Measurements from ENCODE around the gene NXNL1.
"Not testable (repeated sequence)": the region's sequence is repeated elsewhere in the genome, so short reads cannot be mapped to it uniquely, and the experiment has no call there.

NXNL1 gene

GRCh38 chr19:17499648-17500446 lies 39.1 kb upstream of the NXNL1 start:
- peak overlapping the region; percentile 21 for H3K9ac ChIP-seq (ENCODE audit: insufficient read length)
- peak overlapping the region; percentile 82 for H3K27ac ChIP-seq
- no peaks in the 10 kb centered on the region for H3K36me3 ChIP-seq (ENCODE audit: insufficient read depth, low read length)
- TF ChIP-seq EZH2 (IDR thresholded peaks at IDR 0.05) = no peak
- TF ChIP-seq FOXP2 (optimal IDR thresholded peaks at IDR 0.05; ENCODE audit: control extremely low read depth, extremely low read length, insufficient read depth) = no peak
- TF ChIP-seq POLR2AphosphoS5 (IDR thresholded peaks at IDR 0.05; ENCODE audit: borderline replicate concordance, low read depth, low read length) = no peak
- no peak for DNase-seq (ENCODE audit: low read depth, low spot score)
- H3K9me3 ChIP-seq (ENCODE audit: low read depth, low read length) = no peaks in the 10 kb centered on the region
- no peak overlapping the region for H3K4me3 ChIP-seq

GRCh38 chr19:17499025-17499424 lies 38.3 kb upstream of the NXNL1 start:
- H3K4me3 ChIP-seq; H3K27ac ChIP-seq; H3K9me3 ChIP-seq (ENCODE audit: low read depth, low read length); DNase-seq (ENCODE audit: low read depth, low spot score); H3K9ac ChIP-seq (ENCODE audit: insufficient read length); H3K36me3 ChIP-seq (ENCODE audit: insufficient read depth, low read length): not testable (repeated sequence)

- no peak for TF ChIP-seq POLR2AphosphoS5 (IDR thresholded peaks at IDR 0.05; ENCODE audit: borderline replicate concordance, low read depth, low read length)
- TF ChIP-seq EZH2 (IDR thresholded peaks at IDR 0.05) = no peak
- TF ChIP-seq FOXP2 (optimal IDR thresholded peaks at IDR 0.05; ENCODE audit: control extremely low read depth, extremely low read length, insufficient read depth) = no peak
- H3K9ac ChIP-seq (ENCODE audit: insufficient read length) = no peak overlapping the region
- no peak overlapping the region for H3K27ac ChIP-seq
- DNase-seq (ENCODE audit: low read depth, low spot score) = no peak
- no peaks in the 10 kb centered on the region for H3K9me3 ChIP-seq (ENCODE audit: low read depth, low read length)
- no peak overlapping the region for H3K4me3 ChIP-seq
- no peaks in the 10 kb centered on the region for H3K36me3 ChIP-seq (ENCODE audit: insufficient read depth, low read length)
Observed at GRCh38 chr19:17497149-17497798, 36.5 kb upstream of the NXNL1 start.

GRCh38 chr19:17496337-17496997 lies 35.7 kb upstream of the NXNL1 start:
- no peak for DNase-seq (ENCODE audit: low read depth, low spot score)
- TF ChIP-seq FOXP2 (optimal IDR thresholded peaks at IDR 0.05; ENCODE audit: control extremely low read depth, extremely low read length, insufficient read depth) = no peak
- TF ChIP-seq EZH2 (IDR thresholded peaks at IDR 0.05) = no peak
- TF ChIP-seq POLR2AphosphoS5 (IDR thresholded peaks at IDR 0.05; ENCODE audit: borderline replicate concordance, low read depth, low read length) = no peak
- no peaks in the 10 kb centered on the region for H3K36me3 ChIP-seq (ENCODE audit: insufficient read depth, low read length)
- no peak overlapping the region for H3K4me3 ChIP-seq
- H3K9me3 ChIP-seq (ENCODE audit: low read depth, low read length) = no peaks in the 10 kb centered on the region
- H3K9ac ChIP-seq (ENCODE audit: insufficient read length) = no peak overlapping the region
- no peak overlapping the region for H3K27ac ChIP-seq

- no peaks in the 10 kb centered on the region for H3K9me3 ChIP-seq (ENCODE audit: low read depth, low read length)
- no peak overlapping the region for H3K27ac ChIP-seq
- H3K36me3 ChIP-seq (ENCODE audit: insufficient read depth, low read length) = no peaks in the 10 kb centered on the region
- TF ChIP-seq EZH2 (IDR thresholded peaks at IDR 0.05) (no peak), POLR2AphosphoS5 (IDR thresholded peaks at IDR 0.05; ENCODE audit: borderline replicate concordance, low read depth, low read length) (no peak), FOXP2 (optimal IDR thresholded peaks at IDR 0.05; ENCODE audit: control extremely low read depth, extremely low read length, insufficient read depth) (no peak)
- no peak for DNase-seq (ENCODE audit: low read depth, low spot score)
- H3K9ac ChIP-seq (ENCODE audit: insufficient read length) = no peak overlapping the region
- no peak overlapping the region for H3K4me3 ChIP-seq
Observed at GRCh38 chr19:17495639-17496296, 35.0 kb upstream of the NXNL1 start.

- Histone ChIP-seq H3K4me3 (no peak overlapping the region), H3K9me3 (ENCODE audit: low read depth, low read length) (no peaks in the 10 kb centered on the region), H3K36me3 (ENCODE audit: insufficient read depth, low read length) (no peaks in the 10 kb centered on the region), H3K27ac (no peak overlapping the region), H3K9ac (ENCODE audit: insufficient read length) (no peak overlapping the region)
- TF ChIP-seq EZH2 (IDR thresholded peaks at IDR 0.05) (no peak), FOXP2 (optimal IDR thresholded peaks at IDR 0.05; ENCODE audit: control extremely low read depth, extremely low read length, insufficient read depth) (no peak), POLR2AphosphoS5 (IDR thresholded peaks at IDR 0.05; ENCODE audit: borderline replicate concordance, low read depth, low read length) (no peak)
- no peak for DNase-seq (ENCODE audit: low read depth, low spot score)
Observed at GRCh38 chr19:17491287-17491686, 30.6 kb upstream of the NXNL1 start.

- no peaks in the 10 kb centered on the region for H3K9me3 ChIP-seq (ENCODE audit: low read depth, low read length)
- no peak for DNase-seq (ENCODE audit: low read depth, low spot score)
- TF ChIP-seq EZH2 (IDR thresholded peaks at IDR 0.05) (no peak), POLR2AphosphoS5 (IDR thresholded peaks at IDR 0.05; ENCODE audit: borderline replicate concordance, low read depth, low read length) (no peak), FOXP2 (optimal IDR thresholded peaks at IDR 0.05; ENCODE audit: control extremely low read depth, extremely low read length, insufficient read depth) (no peak)
- H3K4me3 ChIP-seq = no peak overlapping the region
- H3K27ac ChIP-seq = no peak overlapping the region
- no peak overlapping the region for H3K9ac ChIP-seq (ENCODE audit: insufficient read length)
- no peaks in the 10 kb centered on the region for H3K36me3 ChIP-seq (ENCODE audit: insufficient read depth, low read length)
Observed at GRCh38 chr19:17490411-17490810, 29.7 kb upstream of the NXNL1 start.

- no peak overlapping the region for H3K4me3 ChIP-seq
- no peaks in the 10 kb centered on the region for H3K36me3 ChIP-seq (ENCODE audit: insufficient read depth, low read length)
- TF ChIP-seq EZH2 (IDR thresholded peaks at IDR 0.05) (no peak), POLR2AphosphoS5 (IDR thresholded peaks at IDR 0.05; ENCODE audit: borderline replicate concordance, low read depth, low read length) (no peak), FOXP2 (optimal IDR thresholded peaks at IDR 0.05; ENCODE audit: control extremely low read depth, extremely low read length, insufficient read depth) (no peak)
- no peak overlapping the region for H3K27ac ChIP-seq
- no peak overlapping the region for H3K9ac ChIP-seq (ENCODE audit: insufficient read length)
- DNase-seq (ENCODE audit: low read depth, low spot score) = no peak
- no peaks in the 10 kb centered on the region for H3K9me3 ChIP-seq (ENCODE audit: low read depth, low read length)
Observed at GRCh38 chr19:17489392-17490030, 28.8 kb upstream of the NXNL1 start.
